Testis (tissue), 3 donors: Measurements from ENCODE around the gene DDA1. TPM values are rescaled to one million over a fixed set of nuclear protein-coding genes. Genes with fewer than 3 reads are reported as not detected.

Experiments
- DNase-seq: peaks from one replicate; pipeline ENCODE4 v3.0.0-alpha.2; 2019
- H3K27ac ChIP-seq, 2 donors: fragments of 200-600 bp; sonication (generic); one replicate each; pipeline ENCODE4 v1.5.1; 2019
- H3K27me3 ChIP-seq: fragments of 200-600 bp; sonication (generic); one replicate; pipeline ENCODE4 v1.5.1; 2019
- H3K36me3 ChIP-seq: fragments of 200-600 bp; sonication (generic); one replicate; pipeline ENCODE4 v1.5.1; 2017; ENCODE audit warnings: low read depth; ENCODE audit errors: missing control alignments
- H3K4me1 ChIP-seq: fragments of 200-600 bp; sonication (generic); one replicate; pipeline ENCODE4 v1.5.1; 2019
- H3K4me3 ChIP-seq, 2 donors: fragments of 200-600 bp; sonication (generic); one replicate each; pipeline ENCODE4 v1.5.1; 2017 to 2019
- H3K9me3 ChIP-seq: fragments of 200-600 bp; sonication (generic); one replicate; pipeline ENCODE4 v1.5.1; 2017
- CTCF ChIP-seq, 3 experiments: fragments of 450-650 bp in 2 of 3; fragments of 200-600 bp in 1 of 3; sonication (generic) in 1 of 3; IDR thresholded peaks; one replicate each; pipeline ENCODE4 v1.5.1; 2016 to 2019; ENCODE audit warnings: antibody characterized with exemption in 3 of 3, mild to moderate bottlenecking in 2 of 3, moderate library complexity in 1 of 3
- POLR2A ChIP-seq: fragments of 450-650 bp; IDR thresholded peaks from one replicate; pipeline ENCODE4 v1.6.1; 2017; ENCODE audit warnings: antibody characterized with exemption, mild to moderate bottlenecking, moderate library complexity
- WGBS, 2 donors: methylation state at CpG; one replicate each; pipeline ENCODE4 v1.1.5; 2018; 5-methylcytosine and 5-hydroxymethylcytosine counted together
- intact Hi-C: fragments of 100-400 bp; cut with DNase I; formaldehyde crosslinking; loops from one replicate; pipeline ENCODE4 v1.15.1; 2023; ENCODE audit warnings: low total_unique reads
- polyA plus RNA-seq: library from polyadenylated mRNA; stranded (reverse); fragments of 350-450 nt; fragmentation: Illumina TruSeq; extraction: RNeasy Lipid Tissue Mini Kit (QIAGEN cat#74804); gene quantifications from one replicate; pipeline ENCODE4 v1.2.3, GENCODE V29; 2014; ENCODE audit warnings: low read depth, low replicate concordance; ENCODE audit not compliant: insufficient read depth
- total RNA-seq, 2 donors: library from RNA; depleted of rRNA; stranded (reverse); fragments of >200 nt; gene quantifications; one replicate each; pipeline ENCODE4 v1.2.3, GENCODE V29; 2016

The DDA1 gene
- total and polyA plus RNA-seq, 3 donors from 2014 or later, result 46.4 to 123 (median 55.5) TPM

GRCh38 chr19:17331045-17331558 is 21.7 kb downstream of the DDA1 start:
- WGBS, 2 donors, result 58 to 76% methylated on average over 12 to 13 of the region's 13 CpGs
- H3K36me3 ChIP-seq, result no peaks in the 10 kb centered on the region
- peaks cover 30% of the 10 kb centered on the region for H3K4me1 ChIP-seq
- no peak overlapping the region for H3K27ac ChIP-seq
- no peak for TF ChIP-seq POLR2A
- TF ChIP-seq CTCF (IDR thresholded peaks at IDR 0.05), result no peak
- H3K27me3 ChIP-seq, result no peaks in the 10 kb centered on the region
- intact Hi-C loops, result no loop called here
- no peak overlapping the region for H3K4me3 ChIP-seq
- no peak for DNase-seq
- no peaks in the 10 kb centered on the region for H3K9me3 ChIP-seq

GRCh38 chr19:17332360-17332676 is 23.0 kb downstream of the DDA1 start:
- intact Hi-C loops, result no loop called here
- TF ChIP-seq CTCF (IDR thresholded peaks at IDR 0.05) (no peak), POLR2A (no peak)
- Histone ChIP-seq H3K27ac (no peak overlapping the region), H3K4me3 (no peak overlapping the region), H3K27me3 (no peaks in the 10 kb centered on the region), H3K4me1 (peaks cover 22% of the 10 kb centered on the region), H3K9me3 (no peaks in the 10 kb centered on the region), H3K36me3 (no peaks in the 10 kb centered on the region)
- WGBS, 2 donors, result 74 to 90% methylated on average over 8 of the region's 8 CpGs
- DNase-seq, result no peak

GRCh38 chr19:17332677-17333581 is 23.6 kb downstream of the DDA1 start:
- intact Hi-C loops, result no loop called here
- peak; percentile 85 for DNase-seq
- WGBS, 2 donors, result 68 to 69% methylated on average over 32 to 44 of the region's 45 CpGs
- Histone ChIP-seq H3K4me1 (peaks cover 19% of the 10 kb centered on the region), H3K36me3 (no peaks in the 10 kb centered on the region), H3K9me3 (no peaks in the 10 kb centered on the region), H3K27ac (no peak overlapping the region), H3K4me3 (peak overlapping the region in 1 of 2 donors; percentile 20), H3K27me3 (no peaks in the 10 kb centered on the region)
- TF ChIP-seq POLR2A (no peak), CTCF (IDR thresholded peaks at IDR 0.05) (no peak)

DNA sequence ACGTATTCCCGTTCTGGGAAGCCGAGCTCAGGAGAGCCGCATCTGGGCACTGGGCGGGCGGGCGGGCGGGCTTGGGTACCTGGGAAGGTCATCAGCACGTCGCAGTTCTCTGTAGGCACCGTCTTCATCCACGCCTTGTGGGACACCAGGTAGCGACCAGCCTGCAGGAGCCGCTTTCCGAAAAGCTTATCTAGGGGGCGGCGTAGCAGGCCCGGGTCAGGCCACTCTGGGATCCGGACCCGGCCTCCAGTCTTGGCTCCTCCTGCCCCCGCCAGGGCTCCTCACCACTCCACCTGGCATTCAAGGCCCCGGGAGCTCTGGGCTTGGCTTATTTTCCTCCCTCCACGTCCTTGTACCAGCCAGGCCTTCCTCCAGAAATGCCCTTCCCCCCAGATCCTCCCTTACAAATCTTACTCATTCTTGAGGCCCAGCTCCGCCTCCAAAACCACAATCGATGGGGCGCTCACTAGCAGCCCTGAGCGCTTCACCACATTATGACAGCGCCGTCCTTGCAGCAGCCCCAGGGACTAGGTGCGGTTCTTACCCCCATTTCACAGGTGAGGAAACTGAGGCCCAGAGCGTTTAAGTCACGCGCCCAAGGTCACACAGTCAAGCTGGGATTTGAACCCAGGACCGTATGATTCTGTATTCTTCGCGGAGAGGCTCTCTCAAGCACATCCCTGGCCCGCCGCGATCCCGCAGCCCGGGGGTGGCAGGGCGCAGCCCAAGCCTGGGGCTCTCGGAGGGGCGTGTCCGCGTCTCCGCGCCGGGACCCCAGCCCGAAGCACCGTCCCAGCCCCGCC is 24.4 kb downstream of the DDA1 start:
- Histone ChIP-seq H3K27ac (peak overlapping the region in 1 of 2 donors; percentile 50), H3K9me3 (no peaks in the 10 kb centered on the region), H3K27me3 (no peaks in the 10 kb centered on the region), H3K4me3 (peak overlapping the region; percentile 66 to 71), H3K36me3 (no peaks in the 10 kb centered on the region), H3K4me1 (peaks cover 22% of the 10 kb centered on the region)
- intact Hi-C loops, result no loop called here
- 22 to 43% methylated on average over 18 to 31 of the region's 52 CpGs for WGBS, 2 donors
- no peak for DNase-seq
- TF ChIP-seq POLR2A, result no peak
- no peak for TF ChIP-seq CTCF (IDR thresholded peaks at IDR 0.05)
